HEK293T (cell line): ENCODE results near the gene ELL2.

Experiments
- HDGF ChIP-seq: fragments of 450-650 bp; IDR thresholded peaks from 2 replicates; pipeline ENCODE4 v1.6.1; 2017; ENCODE audit warnings: antibody characterized with exemption, borderline replicate concordance
- L3MBTL2 ChIP-seq: fragments of 450-650 bp; conservative IDR thresholded peaks from 2 replicates; pipeline ENCODE4 v1.6.1; 2016; ENCODE audit warnings: mild to moderate bottlenecking
- SUZ12 ChIP-seq: fragments of 450-650 bp; IDR thresholded peaks from 2 replicates; pipeline ENCODE4 v1.6.1; 2016; ENCODE audit warnings: mild to moderate bottlenecking
- TARDBP ChIP-seq: fragments of 450-650 bp; IDR thresholded peaks from 2 replicates; pipeline ENCODE4 v1.6.1; 2016

DNA sequence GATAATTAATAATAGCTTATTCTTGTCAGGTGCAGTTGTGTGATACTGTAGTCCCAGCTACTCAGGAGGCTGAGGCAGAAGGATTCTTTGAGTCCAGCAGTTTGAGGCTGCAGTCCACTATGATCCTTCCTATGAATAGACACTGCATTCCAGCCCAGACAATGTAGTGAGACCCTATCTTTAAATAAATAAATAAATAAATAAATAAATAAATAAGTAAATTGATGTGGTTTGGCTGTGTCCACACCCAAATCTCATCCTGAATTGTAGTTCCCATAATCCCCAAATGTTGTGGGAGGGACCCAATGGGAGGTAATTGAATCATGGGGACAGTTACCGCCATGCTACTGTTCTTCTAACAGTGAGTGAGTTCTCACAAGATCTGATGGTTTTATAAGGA is 5.6 kb upstream of the ELL2 start:
- TF ChIP-seq SUZ12 = no peak
- TF ChIP-seq TARDBP = no peak
- no peak for TF ChIP-seq HDGF
- no peak for TF ChIP-seq L3MBTL2
